ENCODE measurements around the gene SERGEF.

DNA sequence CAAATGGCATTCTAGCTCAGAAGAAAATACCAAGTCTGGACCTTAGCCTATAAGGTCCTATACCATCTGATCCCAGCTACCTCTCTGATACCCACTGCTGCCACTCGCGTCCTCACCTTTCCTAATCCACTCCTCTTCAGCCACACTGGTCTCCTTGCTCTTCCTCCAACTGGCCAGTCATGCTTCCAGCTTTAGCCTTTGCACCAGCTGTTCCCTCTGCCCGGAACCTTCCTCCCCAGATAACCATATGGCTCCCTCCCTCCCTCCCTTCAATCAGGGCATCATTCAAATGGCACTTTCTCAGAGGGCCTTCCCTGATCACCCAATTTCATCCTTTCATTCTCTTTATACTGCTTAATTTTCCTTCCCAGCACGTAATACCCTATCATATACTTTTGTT lies 210.4 kb downstream of the SERGEF start:
- TF ChIP-seq, protein P1, sequence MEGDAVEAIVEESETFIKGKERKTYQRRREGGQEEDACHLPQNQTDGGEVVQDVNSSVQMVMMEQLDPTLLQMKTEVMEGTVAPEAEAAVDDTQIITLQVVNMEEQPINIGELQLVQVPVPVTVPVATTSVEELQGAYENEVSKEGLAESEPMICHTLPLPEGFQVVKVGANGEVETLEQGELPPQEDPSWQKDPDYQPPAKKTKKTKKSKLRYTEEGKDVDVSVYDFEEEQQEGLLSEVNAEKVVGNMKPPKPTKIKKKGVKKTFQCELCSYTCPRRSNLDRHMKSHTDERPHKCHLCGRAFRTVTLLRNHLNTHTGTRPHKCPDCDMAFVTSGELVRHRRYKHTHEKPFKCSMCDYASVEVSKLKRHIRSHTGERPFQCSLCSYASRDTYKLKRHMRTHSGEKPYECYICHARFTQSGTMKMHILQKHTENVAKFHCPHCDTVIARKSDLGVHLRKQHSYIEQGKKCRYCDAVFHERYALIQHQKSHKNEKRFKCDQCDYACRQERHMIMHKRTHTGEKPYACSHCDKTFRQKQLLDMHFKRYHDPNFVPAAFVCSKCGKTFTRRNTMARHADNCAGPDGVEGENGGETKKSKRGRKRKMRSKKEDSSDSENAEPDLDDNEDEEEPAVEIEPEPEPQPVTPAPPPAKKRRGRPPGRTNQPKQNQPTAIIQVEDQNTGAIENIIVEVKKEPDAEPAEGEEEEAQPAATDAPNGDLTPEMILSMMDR (conservative IDR thresholded peaks at IDR 0.05), result no peak
- TF ChIP-seq EZH2 (IDR thresholded peaks at IDR 0.05; ENCODE audit: low read depth), result no peak

Data from PC-9 (cell line).